ENCODE results near the gene SH3BGR.

- no peak for TF ChIP-seq SNAI2 (CRISPR knock-in tag; IDR thresholded peaks at IDR 0.05)
- TF ChIP-seq ZFP3 (CRISPR knock-in tag; IDR thresholded peaks at IDR 0.05), result no peak
- TF ChIP-seq OSR1 (CRISPR knock-in tag; IDR thresholded peaks at IDR 0.05), result no peak
- TF ChIP-seq, protein P1, sequence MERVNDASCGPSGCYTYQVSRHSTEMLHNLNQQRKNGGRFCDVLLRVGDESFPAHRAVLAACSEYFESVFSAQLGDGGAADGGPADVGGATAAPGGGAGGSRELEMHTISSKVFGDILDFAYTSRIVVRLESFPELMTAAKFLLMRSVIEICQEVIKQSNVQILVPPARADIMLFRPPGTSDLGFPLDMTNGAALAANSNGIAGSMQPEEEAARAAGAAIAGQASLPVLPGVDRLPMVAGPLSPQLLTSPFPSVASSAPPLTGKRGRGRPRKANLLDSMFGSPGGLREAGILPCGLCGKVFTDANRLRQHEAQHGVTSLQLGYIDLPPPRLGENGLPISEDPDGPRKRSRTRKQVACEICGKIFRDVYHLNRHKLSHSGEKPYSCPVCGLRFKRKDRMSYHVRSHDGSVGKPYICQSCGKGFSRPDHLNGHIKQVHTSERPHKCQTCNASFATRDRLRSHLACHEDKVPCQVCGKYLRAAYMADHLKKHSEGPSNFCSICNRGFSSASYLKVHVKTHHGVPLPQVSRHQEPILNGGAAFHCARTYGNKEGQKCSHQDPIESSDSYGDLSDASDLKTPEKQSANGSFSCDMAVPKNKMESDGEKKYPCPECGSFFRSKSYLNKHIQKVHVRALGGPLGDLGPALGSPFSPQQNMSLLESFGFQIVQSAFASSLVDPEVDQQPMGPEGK (CRISPR knock-in tag; IDR thresholded peaks at IDR 0.05; ENCODE audit: borderline replicate concordance), result no peak
- TF ChIP-seq, protein P2, sequence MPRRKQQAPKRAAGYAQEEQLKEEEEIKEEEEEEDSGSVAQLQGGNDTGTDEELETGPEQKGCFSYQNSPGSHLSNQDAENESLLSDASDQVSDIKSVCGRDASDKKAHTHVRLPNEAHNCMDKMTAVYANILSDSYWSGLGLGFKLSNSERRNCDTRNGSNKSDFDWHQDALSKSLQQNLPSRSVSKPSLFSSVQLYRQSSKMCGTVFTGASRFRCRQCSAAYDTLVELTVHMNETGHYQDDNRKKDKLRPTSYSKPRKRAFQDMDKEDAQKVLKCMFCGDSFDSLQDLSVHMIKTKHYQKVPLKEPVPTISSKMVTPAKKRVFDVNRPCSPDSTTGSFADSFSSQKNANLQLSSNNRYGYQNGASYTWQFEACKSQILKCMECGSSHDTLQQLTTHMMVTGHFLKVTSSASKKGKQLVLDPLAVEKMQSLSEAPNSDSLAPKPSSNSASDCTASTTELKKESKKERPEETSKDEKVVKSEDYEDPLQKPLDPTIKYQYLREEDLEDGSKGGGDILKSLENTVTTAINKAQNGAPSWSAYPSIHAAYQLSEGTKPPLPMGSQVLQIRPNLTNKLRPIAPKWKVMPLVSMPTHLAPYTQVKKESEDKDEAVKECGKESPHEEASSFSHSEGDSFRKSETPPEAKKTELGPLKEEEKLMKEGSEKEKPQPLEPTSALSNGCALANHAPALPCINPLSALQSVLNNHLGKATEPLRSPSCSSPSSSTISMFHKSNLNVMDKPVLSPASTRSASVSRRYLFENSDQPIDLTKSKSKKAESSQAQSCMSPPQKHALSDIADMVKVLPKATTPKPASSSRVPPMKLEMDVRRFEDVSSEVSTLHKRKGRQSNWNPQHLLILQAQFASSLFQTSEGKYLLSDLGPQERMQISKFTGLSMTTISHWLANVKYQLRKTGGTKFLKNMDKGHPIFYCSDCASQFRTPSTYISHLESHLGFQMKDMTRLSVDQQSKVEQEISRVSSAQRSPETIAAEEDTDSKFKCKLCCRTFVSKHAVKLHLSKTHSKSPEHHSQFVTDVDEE (CRISPR knock-in tag; IDR thresholded peaks at IDR 0.05), result no peak
- TF ChIP-seq ARNTL (CRISPR knock-in tag; IDR thresholded peaks at IDR 0.05; ENCODE audit: borderline replicate concordance, low read depth), result no peak
- no peak for TF ChIP-seq BACH2 (CRISPR knock-in tag; IDR thresholded peaks at IDR 0.05; ENCODE audit: borderline replicate concordance)
- no peak for TF ChIP-seq TCF4 (CRISPR knock-in tag; IDR thresholded peaks at IDR 0.05; ENCODE audit: borderline replicate concordance)
- TF ChIP-seq, protein P3, sequence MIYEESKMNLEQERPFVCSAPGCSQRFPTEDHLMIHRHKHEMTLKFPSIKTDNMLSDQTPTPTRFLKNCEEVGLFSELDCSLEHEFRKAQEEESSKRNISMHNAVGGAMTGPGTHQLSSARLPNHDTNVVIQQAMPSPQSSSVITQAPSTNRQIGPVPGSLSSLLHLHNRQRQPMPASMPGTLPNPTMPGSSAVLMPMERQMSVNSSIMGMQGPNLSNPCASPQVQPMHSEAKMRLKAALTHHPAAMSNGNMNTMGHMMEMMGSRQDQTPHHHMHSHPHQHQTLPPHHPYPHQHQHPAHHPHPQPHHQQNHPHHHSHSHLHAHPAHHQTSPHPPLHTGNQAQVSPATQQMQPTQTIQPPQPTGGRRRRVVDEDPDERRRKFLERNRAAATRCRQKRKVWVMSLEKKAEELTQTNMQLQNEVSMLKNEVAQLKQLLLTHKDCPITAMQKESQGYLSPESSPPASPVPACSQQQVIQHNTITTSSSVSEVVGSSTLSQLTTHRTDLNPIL (CRISPR knock-in tag; IDR thresholded peaks at IDR 0.05; ENCODE audit: low read depth), result no peak
- no peak for TF ChIP-seq GLIS3 (CRISPR knock-in tag; IDR thresholded peaks at IDR 0.05)
- TF ChIP-seq CSDC2 (CRISPR knock-in tag; IDR thresholded peaks at IDR 0.05), result no peak
- no peak for TF ChIP-seq TOX (CRISPR knock-in tag; IDR thresholded peaks at IDR 0.05; ENCODE audit: borderline replicate concordance)
- no peak for TF ChIP-seq ISL1 (CRISPR knock-in tag; IDR thresholded peaks at IDR 0.05)
Observed at GRCh38 chr21:39562791-39563770, 111.3 kb downstream of the SH3BGR start.
